GM15510 (cell line): ENCODE measurements around the gene IL17REL.

Experiments
- POLR2A ChIP-seq: IDR thresholded peaks from 3 replicates; pipeline ENCODE4 v1.6.1; 2011; ENCODE audit warnings: borderline replicate concordance; ENCODE audit not compliant: insufficient read length; ENCODE audit errors: extremely low read depth

The IL17REL gene

GRCh38 chr22:49995361-49996118, 17.0 kb downstream of the IL17REL start:
- no peak for TF ChIP-seq POLR2A

GRCh38 chr22:49995041-49995360, 17.6 kb downstream of the IL17REL start:
- no peak for TF ChIP-seq POLR2A

- TF ChIP-seq POLR2A, result no peak
Measured at GRCh38 chr22:49994361-49995040, 18.1 kb downstream of the IL17REL start.

- TF ChIP-seq POLR2A, result no peak
Measured at GRCh38 chr22:49993649-49994360, 18.8 kb downstream of the IL17REL start.

GRCh38 chr22:49992921-49993648, 19.5 kb downstream of the IL17REL start:
- TF ChIP-seq POLR2A, result no peak

- TF ChIP-seq POLR2A, result no peak
Measured at GRCh38 chr22:49991907-49992533, 20.5 kb downstream of the IL17REL start.

GRCh38 chr22:49991167-49991566, 21.4 kb downstream of the IL17REL start:
- no peak for TF ChIP-seq POLR2A

- TF ChIP-seq POLR2A, result no peak
Measured at GRCh38 chr22:49986325-49986724, 26.2 kb downstream of the IL17REL start.

GRCh38 chr22:49983148-49984042, 29.2 kb downstream of the IL17REL start:
- TF ChIP-seq POLR2A, result no peak

- TF ChIP-seq POLR2A, result no peak
Measured at GRCh38 chr22:49979587-49980264, 32.8 kb downstream of the IL17REL start.

GRCh38 chr22:49977578-49977977, 35.0 kb downstream of the IL17REL start:
- no peak for TF ChIP-seq POLR2A

GRCh38 chr22:49976439-49977175, 36.0 kb downstream of the IL17REL start:
- TF ChIP-seq POLR2A, result no peak
